Common myeloid progenitor, CD34-positive (primary cell): Measurements from ENCODE around the gene EVI5L.

Source experiments
- CTCF ChIA-PET: fragments of 350-600 bp; sonication (Branson Sonifier 250); formaldehyde crosslinking; loops from one replicate; lab custom pipeline; 2021; ENCODE audit warnings: antibody characterized with exemption; lab: Charles Lee
- POLR2A ChIA-PET: fragments of 350-600 bp; sonication (Branson Sonifier 250); formaldehyde crosslinking; loops from one replicate; lab custom pipeline; 2021; ENCODE audit warnings: antibody characterized with exemption; lab: Charles Lee
- DNase-seq, 3 donors: peaks; one replicate each; pipeline versions ENCODE4 v3.0.0 to v3.0.0-alpha.2; 2013
- H3K27ac ChIP-seq, 2 experiments: 1 replicate in 1 of 2; 2 replicates in 1 of 2; pipeline ENCODE4 v1.7.0; 2013; ENCODE audit warnings: inconsistent platforms in 2 of 2, low read length in 2 of 2, mild to moderate bottlenecking in 2 of 2, low read depth in 1 of 2, moderate library complexity in 1 of 2; ENCODE audit not compliant: severe bottlenecking in 2 of 2, insufficient read depth in 1 of 2, poor library complexity in 1 of 2
- H3K27me3 ChIP-seq, 5 experiments: replicated peaks in 2 of 5; 1 replicate in 3 of 5; 2 replicates in 2 of 5; pipeline versions ENCODE4 v1.6.1 to v1.7.0; 2013; ENCODE audit warnings: low read length in 4 of 5, mild to moderate bottlenecking in 2 of 5, moderate library complexity in 2 of 5, inconsistent platforms in 1 of 5; ENCODE audit not compliant: insufficient read depth in 5 of 5, control insufficient read depth in 4 of 5
- H3K36me3 ChIP-seq, 4 experiments: 1 replicate in 2 of 4; 2 replicates in 2 of 4; pipeline versions ENCODE4 v1.6.1 to v1.7.0; 2013; ENCODE audit warnings: low read length in 3 of 4, control low read depth in 1 of 4, mild to moderate bottlenecking in 1 of 4; ENCODE audit not compliant: control insufficient read depth in 4 of 4, insufficient read depth in 4 of 4
- H3K4me1 ChIP-seq, 4 experiments: 1 replicate in 3 of 4; 2 replicates in 1 of 4; pipeline versions ENCODE4 v1.6.1 to v1.7.1; 2013; ENCODE audit warnings: low read length in 3 of 4, mild to moderate bottlenecking in 3 of 4, control low read depth in 1 of 4, inconsistent platforms in 1 of 4, moderate library complexity in 1 of 4; ENCODE audit not compliant: control insufficient read depth in 4 of 4, insufficient read depth in 4 of 4; ENCODE audit errors: control extremely low read depth in 1 of 4
- H3K4me3 ChIP-seq, 7 experiments: 1 replicate in 4 of 7; 2 replicates in 3 of 7; pipeline versions ENCODE4 v1.5.1 to v1.7.0; 2013; ENCODE audit warnings: mild to moderate bottlenecking in 7 of 7, low read length in 6 of 7, moderate library complexity in 6 of 7, inconsistent platforms in 2 of 7, low read depth in 2 of 7, control low read depth in 1 of 7; ENCODE audit not compliant: insufficient read depth in 4 of 7, control insufficient read depth in 1 of 7; ENCODE audit errors: extremely low read depth in 1 of 7
- H3K9me3 ChIP-seq, 5 experiments: 1 replicate in 4 of 5; 2 replicates in 1 of 5; pipeline versions ENCODE4 v1.6.1 to v1.7.1; 2013; ENCODE audit warnings: low read length in 4 of 5, mild to moderate bottlenecking in 2 of 5, inconsistent platforms in 1 of 5, low read depth in 1 of 5, moderate library complexity in 1 of 5; ENCODE audit not compliant: control insufficient read depth in 4 of 5, insufficient read depth in 2 of 5; ENCODE audit errors: control extremely low read depth in 1 of 5
- WGBS: methylation state at CpG from one replicate; pipeline ENCODE4 v1.1.5; 2013; ENCODE audit not compliant: insufficient coverage; 5-methylcytosine and 5-hydroxymethylcytosine counted together

Gene EVI5L

GRCh38 chr19:7902796-7903243, 72.8 kb downstream of the EVI5L start:
- Histone ChIP-seq H3K4me1 (peaks cover 0 to 24% (median 20%) of the 10 kb centered on the region in 4 experiments), H3K9me3 (no peaks in the 10 kb centered on the region), H3K27ac (peak overlapping the region in 1 of 2 experiments; percentile 82), H3K36me3 (peaks cover 0 to 11% (median 7%) of the 10 kb centered on the region in 4 experiments), H3K27me3 (no peaks in the 10 kb centered on the region), H3K4me3 (peak overlapping the region; percentile 0 to 85 (median 70))
- WGBS, result 20% methylated on average over 18 of the region's 20 CpGs
- CTCF ChIA-PET, result interaction anchor here (0.9 to 1.9 kb wide), 6 partner anchors 15 to 50 kb away, joined by 3 to 6 read pairs (median 4); no protein-coding TSS in a partner anchor
- DNase-seq, result no peak
- POLR2A ChIA-PET, result no interaction called here

DNA sequence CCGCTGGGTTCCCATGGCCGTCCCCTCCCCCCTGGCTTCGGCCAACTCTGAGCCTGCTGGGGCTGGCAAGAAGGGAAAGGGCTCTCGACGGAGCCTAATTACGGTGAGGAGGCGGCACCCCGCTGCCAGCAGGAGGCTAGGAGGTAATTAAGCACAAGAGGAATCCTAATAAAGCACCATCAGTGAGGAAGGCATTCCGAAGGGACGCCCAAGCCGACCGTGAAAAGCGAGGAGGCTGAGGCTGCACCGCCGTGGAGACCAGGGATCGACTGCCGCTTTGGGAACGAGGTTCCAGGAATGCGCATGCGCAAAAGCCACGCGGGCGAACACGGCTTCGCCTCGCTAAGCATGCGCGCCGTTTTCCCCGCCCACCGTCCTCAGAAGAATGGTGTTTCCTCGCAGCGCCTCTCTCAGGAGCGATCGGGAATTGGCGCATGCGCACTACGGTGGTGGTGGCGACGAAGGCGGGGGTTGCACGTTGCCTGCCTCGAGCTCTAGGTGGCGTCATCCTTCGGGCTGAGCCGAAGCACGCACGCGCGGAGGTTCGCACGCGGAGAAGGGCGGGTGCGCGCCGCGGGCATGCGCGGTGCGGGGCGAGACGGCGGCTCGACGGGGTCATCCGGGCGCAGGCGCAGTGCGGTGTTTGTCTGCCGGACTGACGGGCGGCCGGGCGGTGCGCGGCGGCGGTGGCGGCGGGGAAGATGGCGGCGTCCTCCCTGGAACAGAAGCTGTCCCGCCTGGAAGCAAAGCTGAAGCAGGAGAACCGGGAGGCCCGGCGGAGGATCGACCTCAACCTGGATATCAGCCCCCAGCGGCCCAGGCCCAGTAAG, 73.4 kb downstream of the EVI5L start, which contains the start of gene MAP2K7:
TSS of gene MAP2K7 (plus strand) at position 634 of the 830 bp plus-strand sequence. CDS start at position 702, 68 bp downstream.
- Histone ChIP-seq H3K4me1 (peaks cover 0 to 24% (median 20%) of the 10 kb centered on the region in 4 experiments), H3K27ac (peak within 1 kb of the TSS; percentile 25 to 82), H3K9me3 (no peaks in the 10 kb centered on the region), H3K36me3 (peaks cover 0 to 14% (median 7%) of the 10 kb centered on the region in 4 experiments), H3K27me3 (no peaks in the 10 kb centered on the region), H3K4me3 (peak within 1 kb of the TSS; percentile 65 to 91 (median 82))
- DNase-seq, result peak; percentile 98 to 99 (median 98)
- CTCF ChIA-PET, result interaction anchor here (0.9 to 1.9 kb wide), 5 partner anchors 14 to 43 kb away, joined by 3 to 6 read pairs (median 5); no protein-coding TSS in a partner anchor
- POLR2A ChIA-PET, result interaction anchor here (0.6 to 0.8 kb wide), 2 partner anchors 14 to 247 kb away, joined by 3 read pairs; no protein-coding TSS in a partner anchor
- WGBS, result 0% methylated on average over 84 of the region's 89 CpGs

DNA sequence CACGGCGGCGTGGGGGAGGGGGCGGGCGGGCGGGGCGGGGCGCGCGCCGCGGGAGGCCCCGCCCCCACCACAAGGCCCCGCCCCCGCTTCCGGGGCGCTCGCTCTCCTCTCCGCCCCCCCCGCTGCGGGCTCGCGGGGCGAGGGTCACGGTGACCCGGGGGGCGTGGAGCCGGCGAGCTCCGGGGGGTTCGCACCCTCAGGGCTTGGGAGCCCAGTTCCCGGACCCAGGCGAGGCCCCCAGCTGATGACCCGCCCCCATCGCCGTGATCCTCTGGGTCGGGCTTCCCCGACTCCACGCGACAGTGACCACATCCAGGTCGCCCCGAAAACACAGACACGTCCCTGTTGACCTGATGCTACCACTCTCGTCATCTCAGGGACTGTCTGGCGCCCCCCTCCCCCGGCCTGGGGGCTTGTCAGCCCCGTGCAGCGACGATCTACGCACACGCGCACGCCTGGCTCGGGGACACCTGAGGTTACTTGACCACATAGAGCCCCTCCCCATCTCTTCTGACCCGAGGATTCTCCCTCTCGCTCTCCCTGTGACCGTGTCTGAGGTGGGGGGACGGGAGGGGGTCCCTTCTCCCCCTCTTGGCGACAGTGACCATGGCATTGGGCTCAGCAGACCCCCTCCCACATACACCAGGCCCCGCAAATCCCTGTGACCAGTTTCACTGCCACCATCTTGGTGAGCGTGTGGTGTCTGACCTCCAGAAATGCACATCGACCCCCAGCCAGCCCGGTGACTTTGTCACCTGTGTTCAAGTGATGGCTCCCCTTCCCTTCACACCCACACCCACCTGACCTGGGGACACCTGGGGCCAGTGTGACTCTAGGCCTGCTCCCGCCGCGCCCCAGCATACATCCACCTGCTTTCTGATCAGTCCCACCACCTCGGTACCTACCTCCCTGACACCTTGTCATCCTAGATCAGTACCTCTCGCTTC, 74.3 kb downstream of the EVI5L start:
- POLR2A ChIA-PET, result interaction anchor here (0.6 to 0.8 kb wide), 2 partner anchors 13 to 248 kb away, joined by 3 read pairs; no protein-coding TSS in a partner anchor
- DNase-seq, result peak in 2 of 3 donors; percentile 53 to 56
- H3K27me3 ChIP-seq, result no peaks in the 10 kb centered on the region

GRCh38 chr19:7905268-7905667, 75.2 kb downstream of the EVI5L start:
- Histone ChIP-seq H3K27me3 (no peaks in the 10 kb centered on the region), H3K27ac (peak overlapping the region in 1 of 2 experiments; percentile 76), H3K36me3 (peaks cover 0 to 24% (median 14%) of the 10 kb centered on the region in 4 experiments), H3K9me3 (no peaks in the 10 kb centered on the region), H3K4me3 (peak overlapping the region in 1 of 7 experiments; percentile 86), H3K4me1 (peaks cover 0 to 24% (median 20%) of the 10 kb centered on the region in 4 experiments)
- no peak for DNase-seq
- CTCF ChIA-PET, result no interaction called here
- POLR2A ChIA-PET, result no interaction called here
- whole genome bisulfite sequencing, result 77% methylated on average over 9 of the region's 10 CpGs

More for the DNA sequence above, 74.3 kb downstream of the EVI5L start:
- CTCF ChIA-PET, result interaction anchor here (0.9 to 1.9 kb wide), 5 partner anchors 14 to 44 kb away, joined by 3 to 6 read pairs (median 5); no protein-coding TSS in a partner anchor
- H3K4me1 ChIP-seq, result peaks cover 0 to 24% (median 20%) of the 10 kb centered on the region in 4 experiments
- peaks cover 0 to 17% (median 9%) of the 10 kb centered on the region in 4 experiments for H3K36me3 ChIP-seq
- 21% methylated on average over 32 of the region's 68 CpGs for WGBS
- peak overlapping the region; percentile 25 to 76 for H3K27ac ChIP-seq
- H3K9me3 ChIP-seq, result no peaks in the 10 kb centered on the region
- H3K4me3 ChIP-seq, result peak overlapping the region; percentile 65 to 91 (median 82)

- Histone ChIP-seq H3K36me3 (peaks cover 1 to 30% (median 20%) of the 10 kb centered on the region in 4 experiments), H3K4me1 (peaks cover 0 to 24% (median 20%) of the 10 kb centered on the region in 4 experiments), H3K9me3 (no peaks in the 10 kb centered on the region), H3K27ac (no peak overlapping the region), H3K27me3 (no peaks in the 10 kb centered on the region), H3K4me3 (no peak overlapping the region)
- no peak for DNase-seq
- WGBS, result 100% methylated on average over 2 of the region's 10 CpGs
- ChIA-PET POLR2A (no interaction called here), CTCF (no interaction called here)
Measured at GRCh38 chr19:7905859-7906258, 75.8 kb downstream of the EVI5L start.

- Histone ChIP-seq H3K36me3 (peaks cover 6 to 42% (median 29%) of the 10 kb centered on the region in 4 experiments), H3K4me1 (peaks cover 0 to 24% (median 20%) of the 10 kb centered on the region in 4 experiments), H3K9me3 (no peaks in the 10 kb centered on the region), H3K27me3 (no peaks in the 10 kb centered on the region), H3K27ac (no peak overlapping the region), H3K4me3 (no peak overlapping the region)
- ChIA-PET CTCF (interaction anchor here (4.3 kb wide), 1 partner anchor 12 kb away, joined by 16 read pairs; the partner anchor contains the start of gene SNAPC2), POLR2A (no interaction called here)
- WGBS, result 96% methylated on average over 14 of the region's 19 CpGs
- DNase-seq, result no peak
Measured at GRCh38 chr19:7907122-7907521, 77.1 kb downstream of the EVI5L start.
